Panc1 (cell line): ENCODE results near the gene RCSD1. TPM values are rescaled to one million over a fixed set of nuclear protein-coding genes. Genes with fewer than 3 reads are reported as not detected.

ENCODE experiments used
- ATAC-seq: fragments of 200-7000 bp; cut with Tn5 transposase; 2 replicates; pipeline ENCODE4 v1.9.1; 2020; ENCODE audit warnings: mild to moderate bottlenecking, moderate library complexity
- BruUV-seq: library from RNA; stranded (reverse); fragments of 400-500 nt; replicated peaks from 2 replicates; lab custom pipeline; 2021; lab: Mats Ljungman, UMichigan
- CTCF ChIA-PET: fragments of 300-600 bp; sonication (Branson Sonifier 250); formaldehyde crosslinking; loops from one replicate; lab custom pipeline; 2022; ENCODE audit warnings: antibody characterized with exemption; lab: Charles Lee
- POLR2A ChIA-PET: fragments of 300-600 bp; sonication (Branson Sonifier 250); formaldehyde crosslinking; loops from one replicate; lab custom pipeline; 2022; ENCODE audit warnings: antibody characterized with exemption; lab: Charles Lee
- DNase-seq: peaks from one replicate; pipeline ENCODE4 v3.0.0-alpha.2; 2010; ENCODE audit warnings: low read depth, low spot score
- H3K27ac ChIP-seq: 2 replicates; pipeline ENCODE4 v1.5.1; 2011; ENCODE audit warnings: mild to moderate bottlenecking, low read length, inconsistent platforms
- H3K27me3 ChIP-seq: fragments of 200-500 bp; sonication (Bioruptor generic); 2 replicates; pipeline ENCODE4 v1.6.0; 2014; ENCODE audit warnings: low read length, inconsistent platforms; ENCODE audit not compliant: control insufficient read depth, insufficient read depth
- H3K36me3 ChIP-seq: fragments of 200-500 bp; sonication (Bioruptor generic); 2 replicates; pipeline ENCODE4 v1.5.1; 2014; ENCODE audit warnings: inconsistent platforms, mild to moderate bottlenecking, low read length, moderate library complexity; ENCODE audit not compliant: control insufficient read depth, insufficient read depth
- H3K4me1 ChIP-seq: 2 replicates; pipeline ENCODE4 v1.5.1; 2011; ENCODE audit warnings: inconsistent platforms, mild to moderate bottlenecking, low read length, moderate library complexity; ENCODE audit not compliant: control insufficient read depth, insufficient read depth
- H3K4me3 ChIP-seq, 2 experiments: 2 replicates each; pipeline ENCODE4 v1.5.1; 2011 to 2012; ENCODE audit warnings: low read depth in 2 of 2, low read length in 2 of 2, mild to moderate bottlenecking in 2 of 2, inconsistent platforms in 1 of 2, moderate library complexity in 1 of 2
- H3K9me3 ChIP-seq: fragments of 200-500 bp; sonication (Bioruptor generic); 2 replicates; pipeline ENCODE4 v1.5.1; 2014; ENCODE audit warnings: low read depth, mild to moderate bottlenecking, inconsistent platforms, low read length, moderate library complexity; ENCODE audit not compliant: control insufficient read depth, insufficient read depth
- POLR2AphosphoS5 ChIP-seq: IDR thresholded peaks from 2 replicates; pipeline ENCODE4 v1.6.1; 2012; ENCODE audit warnings: mild to moderate bottlenecking, low read depth, low read length, moderate library complexity
- SIN3A ChIP-seq: IDR thresholded peaks from 2 replicates; pipeline ENCODE4 v1.6.1; 2012; ENCODE audit warnings: low read depth, mild to moderate bottlenecking, low read length, moderate library complexity, borderline replicate concordance; ENCODE audit not compliant: insufficient read depth
- TCF7L2 ChIP-seq: IDR thresholded peaks from 2 replicates; pipeline ENCODE4 v1.6.1; 2011; ENCODE audit warnings: mild to moderate bottlenecking, low read depth, low read length, inconsistent platforms
- in situ Hi-C: cut with HindIII; loops from 2 replicates; pipeline ENCODE4 v1.10.0; 2016; ENCODE audit warnings: low sequenced_read_pairs, low pct_unique_long_range_greater_than_20kb
- intact Hi-C: fragments of 100-400 bp; cut with micrococcal nuclease; formaldehyde crosslinking; loops from one replicate; pipeline ENCODE4 v1.10.0; 2022; ENCODE audit not compliant: unreplicated experiment
- total RNA-seq: library from RNA; stranded (reverse); gene quantifications from one replicate; pipeline ENCODE4 v1.2.1, GENCODE V29; 2021; ENCODE audit not compliant: unreplicated experiment
- TF ChIP-seq, protein P1 (sequence below), 2 experiments: IDR thresholded peaks; 2 replicates each; pipeline ENCODE4 v1.6.1; 2011 to 2012; ENCODE audit warnings: low read depth in 2 of 2, control low read depth in 1 of 2, low read length in 1 of 2, mild to moderate bottlenecking in 1 of 2, moderate library complexity in 1 of 2; ENCODE audit not compliant: insufficient read depth in 1 of 2
- TF ChIP-seq, protein P2 (sequence below): fragments of 450-650 bp; IDR thresholded peaks from 2 replicates; pipeline ENCODE4 v1.5.1; 2017; ENCODE audit warnings: mild to moderate bottlenecking

Gene RCSD1
- total RNA-seq, 1 experiment from 2014 or later = 1.4 TPM

DNA sequence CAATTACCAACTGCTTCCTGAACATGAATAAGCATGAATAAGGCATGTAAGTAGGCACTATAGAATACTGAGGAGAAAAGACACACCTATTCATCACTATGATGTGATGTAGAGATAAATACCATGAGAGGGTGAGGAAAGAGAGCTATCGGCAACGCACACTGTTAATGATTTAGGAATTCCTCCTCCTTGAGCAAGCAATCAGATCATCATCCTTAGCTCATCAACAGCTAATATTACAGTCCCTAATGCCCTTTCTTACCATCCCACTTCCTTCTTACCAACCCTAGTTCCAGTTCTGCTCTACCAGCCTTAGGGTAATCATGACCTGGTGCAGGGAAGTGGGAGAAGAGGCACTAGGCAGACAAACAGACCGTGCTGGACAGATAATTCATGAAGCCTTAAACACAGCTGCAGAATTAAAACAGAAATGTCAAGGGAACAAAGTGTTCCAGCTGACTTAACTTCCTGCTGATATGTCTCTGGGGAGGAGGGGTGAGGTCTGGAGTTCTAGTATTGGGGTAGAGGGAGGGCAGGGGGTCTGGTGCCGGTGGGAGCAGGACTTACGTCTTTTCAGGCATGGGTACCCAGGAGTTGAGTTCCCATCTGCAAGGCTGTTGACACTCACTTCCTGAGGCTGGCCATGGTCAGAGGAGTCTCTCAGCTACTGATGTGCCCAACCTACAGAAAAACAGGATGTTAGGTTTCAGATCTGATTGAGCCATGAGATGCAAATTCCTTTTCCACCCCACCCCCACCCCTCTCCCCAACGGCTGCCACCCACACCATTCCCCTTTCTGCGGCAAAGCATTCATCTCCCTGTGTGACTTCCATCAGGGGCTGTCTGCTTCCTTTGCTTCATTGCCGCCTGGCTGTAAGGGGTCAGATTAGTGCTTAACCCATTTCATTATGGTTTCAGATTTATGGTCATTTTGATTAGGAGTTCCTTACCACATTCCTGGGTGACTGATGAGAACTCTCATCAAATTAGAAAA, 12.6 kb upstream of the RCSD1 start:
- intact Hi-C loops = no loop called here
- TF ChIP-seq SIN3A (no peak), TCF7L2 (no peak), POLR2AphosphoS5 (no peak)
- TF ChIP-seq, protein P1, sequence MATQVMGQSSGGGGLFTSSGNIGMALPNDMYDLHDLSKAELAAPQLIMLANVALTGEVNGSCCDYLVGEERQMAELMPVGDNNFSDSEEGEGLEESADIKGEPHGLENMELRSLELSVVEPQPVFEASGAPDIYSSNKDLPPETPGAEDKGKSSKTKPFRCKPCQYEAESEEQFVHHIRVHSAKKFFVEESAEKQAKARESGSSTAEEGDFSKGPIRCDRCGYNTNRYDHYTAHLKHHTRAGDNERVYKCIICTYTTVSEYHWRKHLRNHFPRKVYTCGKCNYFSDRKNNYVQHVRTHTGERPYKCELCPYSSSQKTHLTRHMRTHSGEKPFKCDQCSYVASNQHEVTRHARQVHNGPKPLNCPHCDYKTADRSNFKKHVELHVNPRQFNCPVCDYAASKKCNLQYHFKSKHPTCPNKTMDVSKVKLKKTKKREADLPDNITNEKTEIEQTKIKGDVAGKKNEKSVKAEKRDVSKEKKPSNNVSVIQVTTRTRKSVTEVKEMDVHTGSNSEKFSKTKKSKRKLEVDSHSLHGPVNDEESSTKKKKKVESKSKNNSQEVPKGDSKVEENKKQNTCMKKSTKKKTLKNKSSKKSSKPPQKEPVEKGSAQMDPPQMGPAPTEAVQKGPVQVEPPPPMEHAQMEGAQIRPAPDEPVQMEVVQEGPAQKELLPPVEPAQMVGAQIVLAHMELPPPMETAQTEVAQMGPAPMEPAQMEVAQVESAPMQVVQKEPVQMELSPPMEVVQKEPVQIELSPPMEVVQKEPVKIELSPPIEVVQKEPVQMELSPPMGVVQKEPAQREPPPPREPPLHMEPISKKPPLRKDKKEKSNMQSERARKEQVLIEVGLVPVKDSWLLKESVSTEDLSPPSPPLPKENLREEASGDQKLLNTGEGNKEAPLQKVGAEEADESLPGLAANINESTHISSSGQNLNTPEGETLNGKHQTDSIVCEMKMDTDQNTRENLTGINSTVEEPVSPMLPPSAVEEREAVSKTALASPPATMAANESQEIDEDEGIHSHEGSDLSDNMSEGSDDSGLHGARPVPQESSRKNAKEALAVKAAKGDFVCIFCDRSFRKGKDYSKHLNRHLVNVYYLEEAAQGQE (IDR thresholded peaks at IDR 0.05; ENCODE audit: insufficient read depth in 1 of 2, low read depth in 2 of 2, low read length in 1 of 2) = no peak
- no TSS peak for BruUV-seq
- ATAC-seq = 0 out of 2 replicates have a peak, but pooled peaks have one; percentile 30
- no peaks in the 10 kb centered on the region for H3K9me3 ChIP-seq
- H3K27ac ChIP-seq = no peak overlapping the region
- H3K36me3 ChIP-seq = no peaks in the 10 kb centered on the region
- no peaks in the 10 kb centered on the region for H3K27me3 ChIP-seq
- DNase-seq = no peak
- H3K4me1 ChIP-seq = no peaks in the 10 kb centered on the region
- no peak overlapping the region for H3K4me3 ChIP-seq
- ChIA-PET CTCF (no interaction called here), POLR2A (no interaction called here)
- in situ Hi-C loops = no loop called here

DNA sequence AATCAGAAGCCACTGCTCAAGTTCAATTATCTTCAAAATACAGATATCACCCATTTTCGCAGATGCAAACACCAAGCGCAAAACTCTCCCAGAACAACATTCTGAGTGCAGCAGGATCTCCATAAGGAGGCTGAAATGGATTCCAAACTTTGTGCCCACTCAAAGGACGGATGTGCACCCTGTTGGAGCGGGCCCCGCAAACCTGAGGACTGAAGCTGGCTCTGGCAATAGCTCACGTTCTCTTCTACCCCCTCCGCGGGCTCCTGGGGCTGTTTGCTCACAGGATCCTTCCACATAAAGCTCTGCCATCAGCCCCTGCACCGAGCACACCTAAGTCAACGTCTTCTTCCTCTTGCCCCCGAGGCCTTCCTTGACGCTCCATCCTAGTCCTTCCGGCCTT, 11.7 kb upstream of the RCSD1 start:
- ATAC-seq = no peak
- TF ChIP-seq SIN3A (no peak), POLR2AphosphoS5 (no peak), TCF7L2 (no peak)
- TF ChIP-seq, protein P2, sequence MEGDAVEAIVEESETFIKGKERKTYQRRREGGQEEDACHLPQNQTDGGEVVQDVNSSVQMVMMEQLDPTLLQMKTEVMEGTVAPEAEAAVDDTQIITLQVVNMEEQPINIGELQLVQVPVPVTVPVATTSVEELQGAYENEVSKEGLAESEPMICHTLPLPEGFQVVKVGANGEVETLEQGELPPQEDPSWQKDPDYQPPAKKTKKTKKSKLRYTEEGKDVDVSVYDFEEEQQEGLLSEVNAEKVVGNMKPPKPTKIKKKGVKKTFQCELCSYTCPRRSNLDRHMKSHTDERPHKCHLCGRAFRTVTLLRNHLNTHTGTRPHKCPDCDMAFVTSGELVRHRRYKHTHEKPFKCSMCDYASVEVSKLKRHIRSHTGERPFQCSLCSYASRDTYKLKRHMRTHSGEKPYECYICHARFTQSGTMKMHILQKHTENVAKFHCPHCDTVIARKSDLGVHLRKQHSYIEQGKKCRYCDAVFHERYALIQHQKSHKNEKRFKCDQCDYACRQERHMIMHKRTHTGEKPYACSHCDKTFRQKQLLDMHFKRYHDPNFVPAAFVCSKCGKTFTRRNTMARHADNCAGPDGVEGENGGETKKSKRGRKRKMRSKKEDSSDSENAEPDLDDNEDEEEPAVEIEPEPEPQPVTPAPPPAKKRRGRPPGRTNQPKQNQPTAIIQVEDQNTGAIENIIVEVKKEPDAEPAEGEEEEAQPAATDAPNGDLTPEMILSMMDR = no peak
- TF ChIP-seq, protein P1 (IDR thresholded peaks at IDR 0.05; ENCODE audit: insufficient read depth in 1 of 2, low read depth in 2 of 2, low read length in 1 of 2) = no peak
- H3K27ac ChIP-seq = no peak overlapping the region
- DNase-seq = no peak
- H3K9me3 ChIP-seq = no peaks in the 10 kb centered on the region
- intact Hi-C loops (no loop called here), in situ Hi-C loops (no loop called here)
- POLR2A ChIA-PET = no interaction called here
- BruUV-seq = no TSS peak
- no peak overlapping the region for H3K4me3 ChIP-seq
- CTCF ChIA-PET = no interaction called here
- no peaks in the 10 kb centered on the region for H3K27me3 ChIP-seq
- no peaks in the 10 kb centered on the region for H3K36me3 ChIP-seq
- H3K4me1 ChIP-seq = no peaks in the 10 kb centered on the region
